Right lung (tissue), 5 donors: ENCODE results near the gene CAPN11. TPM values are rescaled to one million over a fixed set of nuclear protein-coding genes. Genes with fewer than 3 reads are reported as not detected.

ENCODE experiments used
- DNase-seq, 2 donors: peaks; one replicate each; pipeline ENCODE4 v3.0.0-alpha.2; 2013
- polyA plus RNA-seq, 5 donors: library from polyadenylated mRNA; unstranded; fragments of 120-200 nt; gene quantifications; one replicate each; pipeline versions ENCODE4 v1.2.1 to v1.2.3, GENCODE V29; 2013; ENCODE audit warnings: inconsistent platforms in 1 of 5, low replicate concordance in 1 of 5; ENCODE audit not compliant: insufficient read length in 5 of 5, insufficient read depth in 1 of 5

The CAPN11 gene
- polyA plus RNA-seq, 5 donors, result 0.06 to 0.26 (median 0.12) TPM

- no peak for DNase-seq
Observed at GRCh38 chr6:44207966-44208365, 49.3 kb downstream of the CAPN11 start.

- no peak for DNase-seq
Observed at GRCh38 chr6:44211284-44211683, 52.7 kb downstream of the CAPN11 start.

GRCh38 chr6:44214307-44214706, 55.7 kb downstream of the CAPN11 start:
- no peak for DNase-seq

- no peak for DNase-seq
Observed at GRCh38 chr6:44216677-44217331, 58.2 kb downstream of the CAPN11 start, which contains the start of gene MYMX. Gene MYMX (plus strand): TSS chr6:44216926. CDS start chr6:44217472, 546 bp downstream.

- DNase-seq, result no peak
Observed at GRCh38 chr6:44217332-44218143, 58.9 kb downstream of the CAPN11 start.

- DNase-seq, result peak; percentile 92 to 94
Observed at GRCh38 chr6:44219053-44219814, 60.6 kb downstream of the CAPN11 start.

DNA sequence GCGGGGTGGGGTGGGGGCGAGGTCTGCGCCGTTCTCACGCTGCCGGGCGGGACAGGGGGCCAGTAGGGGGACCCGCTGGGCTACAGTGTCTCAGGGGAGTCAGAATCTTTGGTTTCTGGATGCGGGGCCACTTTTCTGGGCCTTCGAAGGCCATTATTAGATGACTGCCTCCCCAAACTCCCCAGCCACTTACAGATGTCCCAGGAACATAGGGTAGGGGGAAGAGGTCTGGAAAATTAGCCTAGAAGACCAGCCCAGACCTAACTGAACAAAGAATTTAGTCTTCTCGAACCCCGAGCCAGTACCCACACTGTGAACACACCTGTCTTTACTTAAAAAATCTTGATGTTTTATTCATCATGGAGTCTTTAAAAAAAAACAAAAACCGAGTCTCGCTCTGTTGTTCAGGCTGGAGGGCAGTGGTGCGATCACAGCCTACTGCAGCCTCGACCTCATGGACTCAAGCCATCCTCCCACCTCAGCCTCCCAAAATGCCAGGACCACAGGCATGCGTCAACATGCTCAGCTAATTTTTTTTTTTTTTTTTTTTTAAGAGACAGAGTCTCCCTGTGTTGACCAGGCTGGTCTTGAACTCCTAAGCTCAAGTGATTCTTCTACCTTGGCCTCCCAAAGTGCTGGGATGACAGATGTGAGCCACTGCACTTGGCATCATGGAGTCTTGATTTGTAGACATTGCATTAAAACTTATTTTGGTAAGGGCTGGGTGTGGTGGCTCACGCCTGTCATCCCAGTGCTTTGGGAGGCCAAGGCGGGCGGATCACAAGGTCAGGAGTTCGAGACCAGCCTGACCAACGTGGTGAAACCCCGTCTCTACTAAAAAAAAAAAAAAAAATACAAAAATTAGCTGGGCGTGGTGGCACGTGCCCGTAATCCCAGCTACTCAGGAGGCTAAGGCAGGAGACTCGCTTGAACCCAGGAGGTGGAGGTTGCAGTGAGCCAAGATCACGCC, 61.5 kb downstream of the CAPN11 start:
- DNase-seq, result no peak

GRCh38 chr6:44220913-44221290, 62.3 kb downstream of the CAPN11 start:
- DNase-seq, result no peak

- DNase-seq, result peak in 1 of 2 donors; percentile 81
Observed at GRCh38 chr6:44221291-44221960, 62.8 kb downstream of the CAPN11 start.

DNA sequence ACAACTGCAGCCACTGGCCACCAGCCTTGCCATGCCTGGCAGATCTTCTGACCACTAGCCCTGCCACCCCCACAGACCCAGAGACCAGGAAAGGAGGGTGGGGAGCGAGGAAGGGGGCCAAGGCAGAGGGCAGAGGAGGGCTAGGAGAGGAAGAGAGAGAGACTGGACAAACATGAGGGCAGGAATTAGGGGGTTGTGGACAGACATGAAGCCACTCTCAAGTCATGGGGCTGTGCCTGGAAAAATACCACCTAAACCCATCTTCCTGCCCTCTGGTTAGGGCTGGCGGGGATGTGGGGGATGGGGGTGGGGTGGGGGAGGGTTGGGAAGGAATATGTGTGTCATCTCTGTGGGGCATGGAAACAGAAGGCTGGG, 63.3 kb downstream of the CAPN11 start:
- DNase-seq, result no peak

DNA sequence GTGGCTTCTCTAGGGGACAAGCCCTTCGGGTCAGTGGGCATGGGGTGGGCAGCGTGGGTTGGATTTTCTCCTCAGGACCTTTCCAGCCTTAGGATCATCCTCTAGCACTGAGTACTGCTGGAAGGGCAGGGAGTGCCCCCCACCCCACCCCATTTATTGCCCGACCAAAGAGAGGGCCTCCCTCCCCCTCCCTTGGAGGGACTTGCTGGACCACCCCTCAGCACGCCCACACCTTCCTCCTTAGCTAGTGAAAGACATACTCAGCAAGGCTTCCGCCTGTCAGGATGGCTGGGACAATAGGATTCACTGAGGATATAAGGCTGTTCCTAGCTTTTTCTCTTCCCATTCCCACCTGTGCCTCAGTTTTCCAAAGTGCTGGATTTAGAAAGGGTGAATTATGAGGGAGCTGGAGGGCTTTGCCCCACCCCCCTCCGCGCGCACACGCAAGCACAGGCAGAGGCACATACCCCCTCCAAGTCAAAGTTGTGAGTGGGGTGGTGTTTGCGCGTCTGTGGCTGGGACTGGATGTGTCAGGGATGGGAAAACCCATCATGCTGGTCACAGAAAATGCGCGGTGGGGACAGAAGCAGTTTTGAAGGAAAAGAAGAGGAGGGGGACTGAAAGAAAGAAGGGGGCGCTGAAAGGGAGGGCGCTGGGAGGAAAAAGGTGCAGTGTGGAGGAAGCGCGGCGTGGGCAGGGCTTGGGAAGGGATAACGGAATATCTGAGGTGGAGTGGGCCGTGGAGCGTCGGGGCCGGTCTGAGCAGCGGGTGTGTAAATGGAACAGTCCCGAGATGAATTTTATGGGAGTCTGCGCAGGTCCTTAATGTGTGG, 64.1 kb downstream of the CAPN11 start:
- no peak for DNase-seq

DNA sequence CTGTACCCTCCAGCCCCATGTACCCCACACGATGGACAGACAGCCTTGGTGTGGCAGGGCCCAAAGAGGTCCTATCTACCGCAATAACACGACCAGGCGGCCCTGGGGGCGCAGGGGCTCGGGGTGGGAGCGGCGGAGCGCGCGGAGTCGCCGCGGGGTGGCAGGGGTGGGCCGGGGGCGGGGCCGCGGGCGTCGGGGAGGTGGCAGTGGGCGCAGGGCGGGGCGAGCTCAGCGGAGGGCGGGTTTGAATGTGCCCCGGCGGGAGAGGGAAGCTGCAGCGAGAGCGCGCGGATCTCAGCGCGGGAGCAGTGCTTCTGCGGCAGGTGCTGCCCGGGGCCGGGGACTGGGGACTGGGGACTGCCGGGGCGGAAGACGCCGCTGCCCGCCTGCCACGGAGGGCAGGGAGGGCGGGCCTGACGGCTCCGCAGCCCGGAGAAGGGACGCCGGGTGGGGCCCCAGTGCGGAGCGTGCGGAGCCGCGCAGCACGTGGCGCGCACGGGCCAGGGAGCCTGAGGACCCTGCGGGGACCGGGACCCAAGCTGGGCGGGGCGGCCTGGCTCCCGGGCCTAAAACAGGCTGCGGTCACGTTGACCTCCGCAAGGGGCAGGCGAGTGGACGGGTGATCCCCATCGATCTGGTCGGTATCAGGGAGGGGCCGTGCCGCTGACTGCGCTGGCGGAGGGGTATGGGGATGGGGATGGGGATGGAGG, 64.9 kb downstream of the CAPN11 start, which contains the start of gene SLC29A1:
Gene SLC29A1, plus strand, starts transcription at position 277 of the 710 bp plus-strand sequence. CDS start 3,719 bp downstream, outside the sequence.
- peak in 1 of 2 donors; percentile 53 for DNase-seq

- no peak for DNase-seq
Observed at GRCh38 chr6:44224029-44224964, 65.7 kb downstream of the CAPN11 start.

DNA sequence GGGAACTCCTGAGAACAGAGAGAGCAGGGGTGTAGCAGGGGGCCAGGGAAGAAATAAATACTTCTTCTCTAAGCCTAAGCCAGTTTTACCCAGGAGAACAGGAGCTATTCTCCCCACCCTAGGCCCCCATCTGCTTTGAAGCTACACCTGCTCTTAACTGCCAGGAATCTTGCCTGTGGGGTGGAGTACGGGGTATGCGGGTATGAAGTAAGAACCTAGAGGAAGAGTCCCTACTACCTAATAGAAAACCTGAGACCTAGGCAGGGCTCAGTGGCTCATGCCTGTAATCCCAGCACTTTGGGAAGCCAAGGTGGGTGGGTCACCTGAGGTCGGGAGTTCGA, 66.3 kb downstream of the CAPN11 start:
- no peak for DNase-seq

DNA sequence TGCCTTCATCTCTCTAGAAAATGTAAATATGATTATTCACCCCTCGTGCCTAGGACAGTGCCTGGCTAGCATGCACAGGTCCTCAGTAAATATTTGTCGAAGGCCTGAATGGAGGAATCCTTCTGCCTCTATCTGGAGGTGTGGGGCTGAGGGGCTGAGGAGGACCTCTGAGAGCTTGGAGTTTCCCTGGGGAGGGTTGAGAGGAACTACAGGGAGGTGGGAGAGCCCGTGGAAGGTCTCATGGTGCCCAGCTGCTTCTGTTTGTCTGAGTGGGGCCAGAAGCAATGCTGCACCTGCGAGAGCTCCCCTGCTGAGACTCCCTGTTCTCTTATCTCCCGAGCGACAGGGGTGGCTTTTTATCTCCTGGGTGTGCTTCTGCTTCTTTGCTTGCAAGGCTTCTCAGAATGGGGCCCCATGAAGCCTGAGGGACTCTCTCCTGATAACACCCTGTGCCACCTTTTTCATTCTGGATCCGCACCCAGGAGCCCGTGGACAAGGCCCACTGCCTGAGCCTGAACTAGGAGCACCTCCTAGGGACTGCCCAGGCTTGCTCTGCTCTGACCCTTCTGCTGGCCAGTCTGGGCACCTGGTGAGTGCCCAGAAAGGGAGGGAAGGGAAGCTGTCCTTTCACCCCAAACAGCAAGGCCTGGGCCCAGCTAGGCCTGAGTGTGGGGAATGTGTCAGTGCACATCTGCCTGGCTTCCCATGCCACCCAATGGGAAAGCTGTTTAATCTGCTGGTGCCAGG, 67.1 kb downstream of the CAPN11 start:
- DNase-seq, result no peak

- DNase-seq, result no peak
Observed at GRCh38 chr6:44226368-44227147, 67.9 kb downstream of the CAPN11 start.
